ENCODE data around the gene TWIST2.

Gene TWIST2

DNA sequence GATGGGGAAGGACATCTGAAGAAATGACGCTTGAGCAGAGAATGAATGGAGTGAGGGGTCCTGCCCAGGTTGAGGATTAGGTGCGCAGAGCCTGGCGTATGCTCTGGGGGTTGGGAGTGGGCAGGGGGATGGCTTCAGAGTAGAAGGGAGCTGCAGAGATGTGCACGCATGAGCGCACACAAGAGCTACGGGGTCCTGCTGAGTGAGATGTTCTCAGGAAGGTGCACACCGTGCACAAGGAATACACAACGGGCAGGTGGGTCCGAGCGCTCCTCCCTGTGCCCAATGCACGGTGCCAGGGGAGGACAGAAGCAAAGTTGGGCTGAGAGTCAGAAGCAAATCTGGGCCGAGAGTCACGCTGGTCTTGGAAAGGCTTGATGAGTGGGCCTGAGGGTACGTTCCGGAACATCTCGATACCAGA is 25.5 kb downstream of the TWIST2 start:
- DNase-seq (ENCODE audit: low read depth): no peak

DNA sequence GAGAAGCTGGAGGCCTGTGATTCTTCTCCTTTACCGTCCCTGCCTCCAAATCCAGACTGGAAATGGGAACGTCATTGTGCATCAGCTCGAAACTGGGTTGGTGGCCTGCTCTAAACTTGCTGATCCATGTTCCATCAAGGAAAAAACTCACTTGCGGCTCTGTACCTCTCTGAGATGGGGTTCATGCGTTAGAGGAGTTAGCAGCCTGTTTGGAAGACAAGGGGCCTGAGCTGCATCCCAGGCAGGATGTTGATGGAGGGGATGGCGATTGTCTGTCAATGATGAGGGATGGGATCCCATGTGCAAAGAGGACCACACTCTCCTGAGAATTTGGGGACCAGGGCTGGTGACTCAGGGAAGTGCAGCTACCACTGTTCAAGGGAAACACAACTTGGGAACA is 26.0 kb downstream of the TWIST2 start:
- no peak for DNase-seq (ENCODE audit: low read depth)

DNA sequence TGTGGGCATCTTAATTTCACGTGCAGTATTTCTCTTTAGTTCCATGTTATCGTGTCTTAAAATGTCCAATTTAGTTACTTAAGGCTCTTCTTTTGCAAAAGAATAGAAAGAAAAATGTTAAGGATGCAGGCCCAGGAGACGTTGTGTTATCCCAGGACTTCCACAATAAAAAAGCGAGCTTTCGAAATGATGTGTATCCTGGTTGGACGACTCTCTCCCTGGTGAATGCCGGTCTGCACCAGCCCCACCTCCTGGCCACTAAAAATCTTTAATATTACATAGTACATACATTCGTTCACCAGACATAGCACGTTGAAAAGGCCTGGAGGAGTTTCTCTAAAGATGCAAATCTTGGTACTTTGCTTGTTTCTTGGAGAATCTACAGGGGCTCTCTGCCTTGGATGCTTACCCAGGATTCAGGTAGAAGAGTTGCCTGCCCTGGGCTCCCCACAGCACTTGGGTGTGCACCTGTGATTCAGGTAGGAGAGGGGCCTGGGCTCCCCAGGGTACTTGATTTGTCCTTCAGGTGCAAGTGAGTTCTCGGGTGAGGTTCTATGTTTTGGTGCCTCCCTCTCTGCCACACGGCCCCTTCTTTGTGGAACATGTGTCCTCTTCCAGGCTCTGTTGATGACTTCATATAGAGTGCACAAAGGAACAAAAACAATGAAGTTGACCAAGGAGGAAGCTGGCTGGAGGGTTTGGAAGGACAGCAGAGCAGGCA is 26.6 kb downstream of the TWIST2 start:
- no peak for DNase-seq (ENCODE audit: low read depth)

DNA sequence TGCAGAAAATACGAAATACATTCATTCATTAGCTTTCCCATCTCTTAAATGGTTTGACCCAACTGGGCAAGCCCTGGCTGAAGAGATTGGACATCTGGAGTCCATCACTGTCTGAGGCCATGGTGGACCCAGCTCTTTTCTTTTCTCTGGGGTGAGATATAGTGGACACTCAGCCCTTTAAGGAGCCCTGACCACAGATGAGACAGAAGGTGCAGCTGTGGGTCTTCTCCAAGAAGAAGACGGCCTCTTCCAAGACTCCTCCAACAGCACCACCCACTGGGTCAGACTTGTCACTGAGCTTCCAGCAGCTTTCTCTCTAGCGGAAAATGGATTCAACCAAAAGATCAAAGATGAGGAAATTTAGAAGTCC is 27.2 kb downstream of the TWIST2 start:
- peak; percentile 47 for DNase-seq (ENCODE audit: low read depth)

DNA sequence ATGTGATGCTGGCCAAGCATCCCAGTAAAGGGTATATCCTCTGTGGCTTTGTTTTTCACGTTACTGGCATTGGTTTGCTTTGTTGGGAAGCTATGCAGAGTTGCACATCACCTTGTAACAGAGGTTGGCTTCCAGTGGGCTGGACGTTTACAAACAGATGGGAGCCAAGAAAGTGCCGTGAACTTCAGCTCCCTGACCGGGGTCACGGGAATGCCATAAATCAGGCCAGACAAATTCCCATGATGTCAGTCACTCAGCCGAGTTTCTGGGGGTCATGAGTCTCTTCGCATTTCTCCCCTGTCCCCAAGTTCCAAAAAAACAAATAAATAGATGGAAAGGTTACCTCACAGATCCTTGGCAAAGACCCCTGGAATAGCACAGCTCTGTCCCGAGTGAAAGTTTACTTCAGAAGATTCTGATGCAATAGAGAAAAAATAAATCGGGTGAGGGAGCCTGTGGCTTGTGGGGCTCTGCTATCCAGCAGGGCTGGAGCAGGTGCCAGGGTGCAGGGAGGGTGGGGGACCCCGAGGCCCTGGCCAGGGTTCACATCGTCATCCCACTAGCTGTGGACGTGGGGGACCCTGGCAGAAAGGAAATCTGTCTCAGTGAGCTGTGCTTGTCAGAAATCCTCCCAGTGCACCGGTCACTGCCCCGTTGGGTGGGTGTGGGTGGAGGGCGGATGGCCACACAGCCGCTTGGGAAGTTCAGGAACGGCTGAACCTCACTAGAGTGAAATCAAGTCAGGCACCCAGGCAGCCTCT is 27.8 kb downstream of the TWIST2 start:
- no peak for DNase-seq (ENCODE audit: low read depth)

DNA sequence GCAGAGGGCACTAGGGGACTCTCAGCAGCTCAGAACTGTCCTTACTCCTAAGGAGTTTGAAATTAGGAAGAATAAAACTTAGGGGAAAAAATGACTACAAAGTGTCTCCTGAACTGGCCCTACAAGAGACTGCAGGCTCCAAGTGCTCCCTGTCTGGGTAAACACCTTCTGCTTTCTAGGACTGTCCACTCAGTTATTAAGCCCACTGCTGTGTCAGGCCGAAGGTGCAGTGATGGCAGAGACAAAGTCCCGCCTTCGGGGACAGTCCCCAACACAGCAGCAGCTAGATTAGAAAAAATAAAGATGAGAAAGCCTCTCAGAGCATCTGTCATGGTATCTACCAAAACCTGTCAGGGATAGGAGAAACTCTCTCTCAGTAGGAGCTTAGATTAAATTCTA is 28.3 kb downstream of the TWIST2 start:
- DNase-seq (ENCODE audit: low read depth): no peak

DNA sequence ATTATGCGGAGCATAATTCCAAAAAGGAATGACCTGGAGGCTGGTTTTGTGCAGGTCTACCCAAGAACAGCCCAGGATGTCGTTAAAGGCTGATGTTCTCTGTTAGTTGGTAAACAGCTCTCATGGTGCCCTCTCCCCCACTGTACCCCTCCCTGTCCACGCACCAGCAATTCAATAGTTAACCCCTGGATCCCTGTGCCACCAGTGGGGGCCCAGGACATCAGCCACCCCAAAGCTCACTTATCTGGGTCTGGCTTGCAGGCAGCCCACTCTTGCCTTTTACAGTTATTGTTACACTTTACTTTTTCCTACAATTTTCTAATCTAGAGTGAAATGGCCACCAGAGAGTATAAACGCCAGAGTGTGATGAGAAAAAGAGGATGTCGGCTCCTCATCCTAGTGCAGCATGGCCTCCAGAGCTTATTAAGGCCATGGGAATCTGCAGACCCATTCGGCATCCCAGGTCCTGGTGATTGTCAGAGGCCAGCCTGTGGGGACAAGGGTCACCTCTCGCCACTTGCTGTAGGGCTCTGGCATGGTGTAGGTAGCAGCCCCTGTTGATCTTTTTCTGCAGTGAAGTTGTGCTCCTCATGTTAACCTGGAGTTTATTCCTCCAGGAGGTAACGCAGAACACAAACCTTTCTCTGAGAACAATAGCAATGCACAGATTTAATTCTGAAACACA is 30.3 kb downstream of the TWIST2 start:
- DNase-seq (ENCODE audit: low read depth): no peak

DNA sequence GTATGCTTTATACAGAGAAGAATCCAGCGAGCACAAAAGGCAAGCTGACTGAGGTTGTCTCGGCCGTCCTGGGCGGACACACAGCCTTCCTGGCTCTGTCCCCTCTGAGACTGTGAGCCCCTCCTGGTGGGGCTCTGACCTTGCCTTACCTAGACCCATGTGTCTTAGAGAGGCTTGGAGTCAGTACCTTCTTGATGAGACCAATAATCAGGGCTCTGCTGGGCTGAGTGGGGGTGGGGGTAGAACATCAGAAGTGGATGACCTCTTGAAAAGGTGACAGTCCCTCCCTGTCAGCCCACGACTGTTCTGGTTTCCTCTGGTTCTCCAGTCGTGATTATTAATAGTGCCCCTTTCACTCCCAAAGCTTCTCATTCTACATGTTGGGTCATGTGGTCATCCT is 31.2 kb downstream of the TWIST2 start:
- no peak for DNase-seq (ENCODE audit: low read depth)

DNA sequence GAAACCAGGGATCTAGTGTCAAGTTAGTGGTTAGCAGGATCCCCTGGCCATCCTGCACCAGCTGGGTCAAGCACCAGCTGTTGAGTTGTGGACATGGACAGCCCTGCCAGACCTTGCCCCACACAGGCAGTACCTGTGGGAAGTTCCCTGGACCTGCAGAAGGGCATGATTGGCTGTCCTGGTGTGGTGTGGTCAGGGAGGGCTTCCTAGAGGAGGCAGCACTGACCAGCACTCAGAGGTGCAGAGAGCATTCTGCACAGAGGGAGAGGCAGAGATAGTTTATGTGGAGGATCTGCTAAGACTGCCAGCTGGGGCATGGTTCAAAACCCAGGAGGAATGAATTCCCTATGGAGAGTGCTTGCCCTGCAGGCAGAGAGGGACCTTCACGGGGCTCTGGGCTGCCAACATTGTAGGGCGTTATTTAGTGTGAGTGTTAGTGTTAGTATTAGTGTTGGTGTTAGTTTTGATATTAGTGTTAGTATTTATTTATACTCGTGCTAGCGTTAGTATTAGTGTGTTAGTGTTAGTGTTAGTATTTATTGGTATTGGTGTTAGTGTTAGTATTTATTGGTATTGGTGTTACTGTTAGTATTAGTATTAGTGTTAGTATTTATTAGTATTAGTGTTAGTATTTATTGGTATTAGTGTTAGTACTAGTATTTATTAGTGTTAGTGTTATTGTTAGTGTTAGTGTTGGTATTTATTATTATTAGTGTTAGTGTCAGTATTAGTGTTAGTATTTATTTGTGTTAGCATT is 31.9 kb downstream of the TWIST2 start:
- DNase-seq (ENCODE audit: low read depth): no peak

DNA sequence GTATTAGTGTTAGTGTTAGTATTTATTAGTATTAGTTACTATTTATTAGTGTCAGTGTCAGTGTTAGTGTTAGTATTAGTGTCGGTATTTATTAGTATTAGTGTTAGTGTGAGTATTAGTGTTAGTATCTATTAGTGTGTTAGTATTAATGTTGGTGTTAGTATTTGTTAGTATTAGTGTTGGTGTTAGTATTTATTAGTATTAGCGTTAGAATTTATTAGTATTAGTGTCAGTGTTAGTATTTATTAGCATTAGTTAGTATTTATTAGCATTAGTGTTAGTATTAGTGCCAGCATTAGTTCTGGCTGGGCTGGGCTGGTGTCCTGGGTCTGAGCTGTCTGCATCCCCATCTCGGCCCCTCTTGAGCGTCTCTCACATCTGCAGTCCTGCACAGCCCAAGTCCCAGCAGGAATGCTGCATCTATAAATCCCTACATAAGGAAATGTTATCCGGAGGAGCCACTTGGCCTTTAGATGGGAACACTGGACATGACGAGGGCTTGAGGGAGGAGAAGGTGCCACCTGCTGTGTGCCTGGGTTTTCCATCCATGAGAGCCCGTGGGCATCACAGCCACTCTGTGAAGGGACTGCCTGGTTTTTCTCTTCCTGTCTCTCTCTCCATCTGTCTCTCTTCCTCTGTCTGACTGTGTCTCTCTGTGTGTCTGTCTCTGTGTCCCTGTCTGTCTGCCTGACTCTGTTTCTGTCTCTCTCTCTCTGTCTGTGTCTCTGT is 33.6 kb downstream of the TWIST2 start:
- no peak for DNase-seq (ENCODE audit: low read depth)

DNA sequence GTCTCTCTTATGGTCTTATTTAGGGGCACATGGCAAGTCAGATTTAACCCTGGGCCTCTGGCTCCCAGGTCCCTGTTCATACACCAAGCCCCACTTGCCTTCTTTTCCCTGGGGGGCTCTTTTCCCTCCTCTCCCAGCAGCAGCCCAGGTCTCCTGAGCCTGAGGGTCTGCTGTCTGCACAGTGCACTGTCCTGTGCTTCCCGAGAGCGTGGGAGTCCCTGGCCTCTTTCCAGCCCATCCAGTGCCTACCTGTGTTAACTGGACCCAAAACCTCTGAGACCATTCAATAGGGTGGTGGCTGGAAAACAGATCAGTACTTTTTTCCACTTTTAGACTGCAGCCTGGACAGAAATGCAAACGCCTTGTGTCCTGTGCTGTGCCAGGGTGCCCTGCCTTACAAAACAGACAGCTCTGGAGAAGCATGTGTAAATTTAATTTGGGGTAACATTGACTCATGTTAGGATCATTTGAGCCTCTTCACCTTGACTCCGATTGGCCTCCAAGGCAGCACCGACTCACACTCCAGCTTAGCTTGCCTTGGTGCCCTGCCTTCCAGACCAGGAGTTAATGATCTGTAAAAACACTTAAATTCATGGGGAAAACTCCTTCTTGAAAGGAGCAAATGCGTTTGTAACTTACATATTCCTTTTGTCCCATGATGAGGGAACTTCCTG is 34.3 kb downstream of the TWIST2 start:
- DNase-seq (ENCODE audit: low read depth): no peak

DNA sequence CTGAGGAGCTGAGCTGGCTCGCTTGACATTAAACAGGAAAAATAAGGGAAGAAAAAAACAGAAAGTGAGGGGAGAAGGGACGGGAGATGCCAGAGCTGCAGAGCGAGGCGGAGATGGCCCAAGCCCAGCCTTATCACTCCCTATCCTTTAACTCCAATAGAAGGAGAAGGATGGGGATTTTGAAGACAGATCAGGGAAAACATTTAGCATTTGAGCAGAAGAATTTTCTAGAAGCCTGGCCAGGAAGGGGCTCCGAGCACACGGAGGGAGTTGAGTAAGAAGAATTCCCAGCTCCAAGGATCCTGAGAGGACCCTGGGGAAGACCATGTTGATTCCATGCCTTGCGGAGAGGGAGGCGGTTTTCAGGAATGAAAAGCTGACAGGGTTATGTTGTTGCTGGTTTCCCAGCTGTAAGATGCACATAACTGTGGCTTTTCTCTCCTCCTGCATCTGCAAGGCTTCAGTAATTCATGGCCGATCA is 35.6 kb downstream of the TWIST2 start:
- peak; percentile 90 for DNase-seq (ENCODE audit: low read depth)

DNA sequence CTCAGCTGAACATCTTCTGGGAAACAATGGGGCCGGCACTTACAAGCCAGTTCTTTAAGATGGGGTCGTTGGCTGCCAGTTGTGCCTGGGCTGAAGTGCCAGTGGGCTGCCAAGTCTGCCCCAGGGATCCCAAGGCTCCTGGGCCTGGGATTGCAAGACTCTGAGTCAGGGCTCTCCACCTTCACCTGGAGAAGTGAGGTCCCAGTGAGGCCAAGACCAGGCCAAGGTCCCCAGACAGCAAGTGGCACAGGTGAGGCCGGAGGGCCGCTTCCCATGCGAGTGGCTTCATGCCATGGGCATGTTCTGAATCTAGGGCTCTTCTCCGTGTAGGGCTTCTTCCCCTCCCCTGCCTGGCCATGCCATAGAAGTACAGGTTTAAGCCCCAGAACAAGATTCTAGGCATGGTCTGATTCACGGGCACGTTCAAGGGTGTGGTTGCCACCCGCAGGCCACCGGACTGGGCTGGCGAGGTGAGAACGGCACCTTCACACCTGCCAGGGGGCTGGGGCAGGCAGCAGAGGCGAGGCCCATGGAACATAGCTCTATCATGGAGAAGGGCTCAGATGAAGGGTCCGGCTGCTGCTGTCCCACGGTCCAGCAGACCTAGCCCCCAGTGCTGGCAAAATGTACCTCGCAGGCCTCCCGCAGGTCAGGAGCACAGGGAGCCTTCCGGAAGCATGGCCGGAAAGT is 36.4 kb downstream of the TWIST2 start:
- no peak for DNase-seq (ENCODE audit: low read depth)

DNA sequence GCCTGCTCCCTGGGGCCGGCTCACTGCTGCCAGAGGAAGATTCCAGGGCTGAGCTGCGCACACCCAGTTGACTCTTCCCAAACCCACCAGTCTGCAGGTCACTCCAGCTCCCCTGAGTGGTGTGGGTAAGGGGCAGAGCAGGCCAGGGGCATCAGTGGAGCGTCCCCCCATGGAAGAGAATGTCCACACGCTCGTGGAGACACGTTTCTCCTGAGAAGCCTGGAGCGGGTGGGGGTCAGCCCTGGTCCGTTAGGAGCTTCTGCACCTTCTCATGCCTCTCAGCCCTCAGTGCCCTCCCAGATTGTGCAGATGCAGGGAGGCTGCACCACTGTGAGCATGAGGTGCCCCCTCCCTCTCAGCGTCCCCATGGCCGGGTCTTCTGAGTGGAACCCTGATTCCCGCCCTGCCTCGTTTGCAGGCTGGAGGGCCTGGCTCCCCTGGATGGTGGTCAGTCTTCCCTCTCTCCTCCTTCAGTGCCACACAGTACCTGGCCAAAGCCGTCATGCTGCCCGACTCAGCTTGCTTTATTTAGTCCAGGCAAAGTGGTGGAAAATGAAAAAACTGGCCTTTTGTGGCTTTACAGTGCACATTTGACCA is 37.0 kb downstream of the TWIST2 start:
- DNase-seq (ENCODE audit: low read depth): no peak

DNA sequence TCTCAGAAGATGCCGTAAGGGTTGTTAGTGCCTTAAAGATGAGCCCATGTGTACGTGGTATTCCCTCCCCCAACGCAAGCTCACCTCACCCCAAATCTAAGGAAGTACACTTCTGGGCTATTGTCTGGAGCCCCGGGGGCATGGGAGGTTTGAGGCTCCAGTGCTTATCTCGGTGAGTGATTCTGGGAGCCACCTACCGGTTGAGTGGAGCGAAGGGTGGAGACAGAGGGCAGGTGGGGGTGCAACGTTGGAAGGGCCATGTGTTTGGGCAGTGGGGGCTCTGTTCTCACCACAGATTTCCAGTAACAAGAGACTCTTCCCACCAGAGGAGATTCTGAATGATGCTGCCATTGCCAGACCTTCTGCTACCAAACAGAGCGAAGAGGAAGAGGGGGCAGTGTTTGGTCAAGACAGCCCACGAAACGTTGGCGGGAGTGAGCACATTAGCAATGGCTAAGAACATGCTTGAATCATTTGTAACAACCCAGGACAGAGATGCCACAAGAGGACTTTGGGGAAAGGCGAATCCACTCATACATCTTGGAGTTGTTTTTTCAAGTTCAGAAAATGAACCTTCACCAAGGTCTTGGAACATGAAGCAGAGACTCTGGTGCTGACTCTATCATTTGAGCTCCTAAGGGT is 38.7 kb downstream of the TWIST2 start:
- no peak for DNase-seq (ENCODE audit: low read depth)

DNA sequence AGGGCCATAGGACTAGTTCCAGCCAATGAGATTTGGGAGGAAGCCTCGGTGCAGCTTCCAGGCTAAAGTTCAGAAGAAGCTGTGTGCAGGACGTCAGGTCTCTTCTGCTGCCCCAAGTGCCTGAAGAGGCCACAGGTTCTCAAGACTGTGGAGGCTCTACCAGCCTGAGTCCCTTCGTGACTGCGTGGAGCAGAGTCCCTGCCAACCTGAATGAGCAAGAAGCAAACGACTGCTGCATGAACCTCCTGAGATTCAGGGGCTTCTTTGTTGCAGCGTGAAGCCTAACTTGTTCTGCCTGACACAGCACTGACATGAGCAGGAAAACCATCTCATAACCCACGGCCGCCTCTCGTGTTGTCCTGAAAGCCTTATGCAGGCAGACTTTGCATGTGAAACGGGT is 39.7 kb downstream of the TWIST2 start:
- DNase-seq (ENCODE audit: low read depth): no peak

DNA sequence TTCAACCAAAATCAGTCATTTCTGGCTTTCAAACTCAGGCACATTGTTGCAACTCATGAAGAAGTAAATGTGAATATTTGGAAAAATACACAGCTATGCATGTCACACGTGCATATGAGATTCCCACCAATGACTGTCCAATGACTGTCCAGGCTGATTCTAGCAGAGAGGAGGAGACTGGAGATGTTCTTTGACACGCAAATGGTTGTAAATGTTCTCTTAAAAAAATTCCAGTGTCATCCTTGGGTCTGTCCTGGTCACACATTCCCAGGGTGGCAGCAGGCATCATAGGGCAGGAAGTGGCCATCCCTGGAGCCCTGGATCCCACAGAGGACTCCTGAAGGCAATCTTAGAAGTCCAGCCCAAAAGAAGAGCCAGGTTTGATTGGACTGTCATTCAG is 40.9 kb downstream of the TWIST2 start:
- no peak for DNase-seq (ENCODE audit: low read depth)

DNA sequence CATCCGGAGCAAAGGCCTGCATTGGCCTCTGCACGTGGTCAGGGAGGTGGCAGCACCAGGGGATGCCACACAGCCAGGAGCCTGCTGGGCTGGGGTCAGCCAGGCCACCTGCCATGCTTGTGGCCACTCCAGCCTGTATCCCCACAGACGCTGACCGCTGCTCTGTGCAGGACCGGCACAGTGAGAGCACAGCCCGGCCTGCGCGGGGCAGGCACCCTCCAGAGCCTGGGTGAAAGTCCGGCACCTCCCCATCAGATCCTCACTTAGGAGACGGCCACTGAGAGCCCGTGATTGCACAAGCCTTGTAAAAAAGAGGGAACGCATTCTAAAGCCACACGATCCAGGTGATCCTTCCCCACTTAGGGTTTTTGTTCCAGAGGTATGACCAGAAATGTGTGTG is 42.2 kb downstream of the TWIST2 start:
- no peak for DNase-seq (ENCODE audit: low read depth)

DNA sequence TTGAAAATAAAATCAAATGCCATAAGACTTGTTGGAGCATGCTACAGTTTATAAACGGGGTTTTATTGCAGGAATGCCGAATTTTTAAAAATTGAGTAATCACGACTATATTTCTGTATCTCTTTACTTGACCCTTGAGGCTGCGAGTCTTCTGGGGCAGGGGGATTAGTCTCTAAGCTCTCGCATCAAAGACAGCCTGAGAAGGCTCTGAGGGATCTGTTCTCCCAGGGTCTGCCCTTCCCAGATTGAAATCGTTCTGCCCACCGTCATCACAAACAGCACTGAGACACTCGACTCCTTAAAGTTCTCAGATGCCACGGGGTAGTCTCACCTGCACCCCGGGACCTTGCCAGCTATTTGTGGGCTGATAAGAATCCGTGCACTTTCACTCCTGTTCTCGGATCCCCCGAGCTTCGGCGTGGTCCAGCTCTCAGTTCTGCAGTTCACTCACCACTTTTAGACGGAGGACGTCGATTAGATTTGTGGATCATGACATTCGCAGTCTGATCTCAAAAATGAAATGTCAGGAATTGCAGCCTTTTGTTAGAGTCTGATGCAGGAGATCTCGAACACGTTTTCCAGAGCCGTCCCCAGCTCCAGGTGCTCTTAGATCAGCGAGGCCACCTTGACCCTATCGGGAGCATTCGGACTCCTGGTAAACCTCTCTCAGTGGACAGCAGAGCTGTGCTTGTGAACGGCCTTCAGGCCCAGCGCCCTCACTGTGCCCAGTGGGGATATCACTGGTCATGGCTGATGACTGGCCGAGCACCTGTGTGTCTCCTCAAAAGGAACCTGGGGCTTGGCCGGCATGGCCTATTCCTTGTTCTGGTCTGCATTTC is 43.0 kb downstream of the TWIST2 start:
- no peak for DNase-seq (ENCODE audit: low read depth)
